BJ (cell line): ENCODE results near the gene FMN1. TPM values are rescaled to one million over a fixed set of nuclear protein-coding genes. Genes with fewer than 3 reads are reported as not detected.

Experiments
- CTCF ChIA-PET: fragments of 350-600 bp; formaldehyde crosslinking; extraction: SDS; loops from one replicate; lab custom pipeline; 2021; ENCODE audit warnings: antibody characterized with exemption, inconsistent platforms; lab: Yijun Ruan, JAX
- POLR2A ChIA-PET: fragments of 300-600 bp; sonication (Branson Sonifier 250); formaldehyde crosslinking; extraction: SDS; loops from one replicate; lab custom pipeline; 2021; ENCODE audit warnings: antibody characterized with exemption; lab: Charles Lee
- DNase-seq: peaks from one replicate; pipeline ENCODE4 v3.0.0-alpha.2; 2011; ENCODE audit warnings: low read depth
- H3K27me3 ChIP-seq: 2 replicates; pipeline ENCODE4 v1.6.0; 2011; ENCODE audit warnings: low read length; ENCODE audit not compliant: control insufficient read depth, insufficient read depth
- H3K36me3 ChIP-seq: 2 replicates; pipeline ENCODE4 v1.5.1; 2011; ENCODE audit warnings: low read length; ENCODE audit not compliant: control insufficient read depth, insufficient read depth
- H3K4me3 ChIP-seq: 2 replicates; pipeline ENCODE4 v1.5.1; 2011; ENCODE audit warnings: low read depth, mild to moderate bottlenecking, control low read depth, low read length
- CTCF ChIP-seq: IDR thresholded peaks from 2 replicates; pipeline ENCODE4 v1.5.1; 2011; ENCODE audit warnings: low read depth, mild to moderate bottlenecking, control low read depth, inconsistent platforms, low read length, moderate library complexity; ENCODE audit not compliant: insufficient read depth
- polyA plus RNA-seq: library from polyadenylated mRNA; depleted of rRNA; stranded (reverse); fragments of >200 nt; gene quantifications from 2 replicates; pipeline ENCODE4 v1.2.3, GENCODE V29; 2011

Gene FMN1
- polyA plus RNA-seq, 1 experiment, result 2.6 TPM

GRCh38 chr15:33059184-33059583 lies 135.3 kb downstream of the FMN1 start:
- H3K36me3 ChIP-seq, result peaks cover 2% of the 10 kb centered on the region; the same call in 1 of the 2 replicates
- no peak for TF ChIP-seq CTCF
- no peak for DNase-seq
- no peaks in the 10 kb centered on the region for H3K27me3 ChIP-seq
- ChIA-PET POLR2A (no interaction called here), CTCF (interaction anchor here (0.6 kb wide), 1 partner anchor 953 kb away, joined by 3 read pairs; no protein-coding TSS in a partner anchor)
- H3K4me3 ChIP-seq, result no peak overlapping the region

GRCh38 chr15:33057845-33058244 lies 136.7 kb downstream of the FMN1 start:
- Histone ChIP-seq H3K4me3 (no peak overlapping the region), H3K27me3 (no peaks in the 10 kb centered on the region), H3K36me3 (no peaks in the 10 kb centered on the region)
- ChIA-PET CTCF (no interaction called here), POLR2A (no interaction called here)
- no peak for TF ChIP-seq CTCF
- DNase-seq, result no peak

GRCh38 chr15:33055962-33056361 lies 138.6 kb downstream of the FMN1 start:
- no peak for DNase-seq
- no peak for TF ChIP-seq CTCF
- Histone ChIP-seq H3K36me3 (no peaks in the 10 kb centered on the region), H3K27me3 (no peaks in the 10 kb centered on the region), H3K4me3 (no peak overlapping the region)
- ChIA-PET CTCF (interaction anchor here (1.3 to 1.6 kb wide), 2 partner anchors 14 to 77 kb away, joined by 4 to 7 read pairs; no protein-coding TSS in a partner anchor), POLR2A (no interaction called here)

- CTCF ChIA-PET, result no interaction called here
- H3K36me3 ChIP-seq, result no peaks in the 10 kb centered on the region
- POLR2A ChIA-PET, result no interaction called here
- TF ChIP-seq CTCF, result no peak
- no peak overlapping the region for H3K4me3 ChIP-seq
- DNase-seq, result no peak
- H3K27me3 ChIP-seq, result no peaks in the 10 kb centered on the region
Observed at GRCh38 chr15:33051528-33051927, 143.0 kb downstream of the FMN1 start.

GRCh38 chr15:33048255-33048654 lies 146.3 kb downstream of the FMN1 start:
- no peaks in the 10 kb centered on the region for H3K27me3 ChIP-seq
- H3K36me3 ChIP-seq, result no peaks in the 10 kb centered on the region
- TF ChIP-seq CTCF, result no peak
- POLR2A ChIA-PET, result no interaction called here
- DNase-seq, result no peak
- CTCF ChIA-PET, result interaction anchor here (0.8 to 1.2 kb wide), 2 partner anchors 24 to 32 kb away, joined by 3 read pairs; no protein-coding TSS in a partner anchor
- no peak overlapping the region for H3K4me3 ChIP-seq
